Measurements from ENCODE around the gene KRTAP5-3.

The KRTAP5-3 gene

DNA sequence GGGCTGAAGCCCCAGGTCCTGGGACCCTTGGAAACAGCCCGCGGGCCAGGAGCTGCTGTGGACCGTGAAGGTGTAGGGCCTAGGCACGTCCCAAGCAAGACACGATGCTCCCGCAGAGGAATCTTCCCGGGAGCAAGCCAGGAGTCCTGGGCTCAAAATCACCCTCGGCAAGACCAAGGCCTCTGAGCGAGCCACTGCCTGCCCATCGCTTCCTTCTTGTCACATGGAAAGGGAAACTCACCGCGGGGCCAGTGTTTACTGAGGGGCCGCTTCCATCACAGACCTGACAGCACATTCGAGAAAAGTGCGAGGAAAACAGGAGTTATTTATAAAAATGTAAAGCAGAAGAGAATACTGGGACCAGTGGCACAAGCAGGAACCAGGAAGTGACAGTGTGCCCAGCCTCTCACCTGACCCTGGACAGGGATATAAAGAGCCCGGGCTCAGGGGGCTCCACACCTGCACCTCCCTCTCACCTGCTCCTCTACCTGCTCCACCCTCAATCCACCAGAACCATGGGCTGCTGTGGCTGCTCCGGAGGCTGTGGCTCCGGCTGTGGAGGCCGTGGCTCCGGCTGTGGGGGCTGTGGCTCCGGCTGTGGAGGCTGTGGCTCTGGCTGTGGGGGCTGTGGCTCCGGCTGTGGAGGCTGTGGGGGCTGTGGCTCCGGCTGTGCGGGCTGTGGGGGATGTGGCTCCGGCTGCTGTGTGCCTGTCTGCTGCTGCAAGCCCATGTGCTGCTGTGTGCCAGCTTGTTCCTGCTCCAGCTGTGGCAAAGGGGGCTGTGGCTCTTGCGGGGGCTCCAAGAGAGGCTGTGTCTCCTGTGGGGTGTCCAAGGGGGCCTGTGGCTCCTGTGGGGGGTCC is 21.3 kb upstream of the KRTAP5-3 start, which contains the start of gene KRTAP5-5:
KRTAP5-5 (plus strand) TSS at position 450 of the 860 bp plus-strand sequence; CDS start at position 516, 66 bp downstream.
- TF ChIP-seq RAD21 (IDR thresholded peaks at IDR 0.05; ENCODE audit: low read depth) = no peak

DNA sequence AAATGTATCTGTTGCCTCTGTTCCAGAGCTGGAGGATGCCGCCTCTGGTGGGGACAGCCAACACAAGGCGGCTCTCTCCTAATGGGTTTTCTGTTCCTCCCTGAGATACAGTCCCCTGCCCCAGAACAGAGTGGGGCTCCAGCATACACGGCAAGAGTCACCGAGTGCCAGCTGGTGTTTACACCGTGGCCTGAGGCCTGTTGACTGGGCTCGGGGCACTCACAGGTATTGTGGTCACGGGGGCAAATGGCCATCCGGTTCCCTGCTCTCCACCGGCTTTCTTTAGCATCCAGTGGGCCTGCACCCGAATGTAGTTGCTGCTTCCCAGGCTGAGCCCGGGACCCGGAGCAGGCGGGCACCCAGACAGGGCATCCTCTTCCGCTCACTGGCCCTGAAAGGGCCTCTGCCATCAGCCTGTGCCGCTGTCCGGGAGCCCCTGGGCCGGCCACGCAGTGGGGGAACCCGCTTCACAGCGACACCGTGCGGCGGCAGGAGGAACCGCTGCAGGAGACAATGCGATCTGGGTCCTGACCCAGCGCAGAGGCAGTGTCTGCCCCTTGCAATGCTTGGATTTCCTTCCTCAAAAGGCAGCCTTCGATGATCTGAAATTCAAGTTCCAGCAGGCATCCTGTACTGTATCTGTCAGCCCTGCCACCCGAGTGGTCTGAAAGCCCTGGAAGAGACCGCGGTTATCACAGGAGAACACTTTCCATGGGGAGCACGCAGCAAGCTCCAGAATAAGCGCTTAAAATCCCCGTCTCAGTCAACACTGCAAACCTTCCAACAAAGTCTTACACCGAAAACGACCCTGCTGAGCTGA is 20.5 kb upstream of the KRTAP5-3 start:
- no peak for TF ChIP-seq EGR1 (IDR thresholded peaks at IDR 0.05)
- TF ChIP-seq CREB1 (IDR thresholded peaks at IDR 0.05; ENCODE audit: low read depth) = no peak
- peak; percentile 65 for TF ChIP-seq RAD21 (IDR thresholded peaks at IDR 0.05; ENCODE audit: low read depth)
- no peak for TF ChIP-seq YY1 (IDR thresholded peaks at IDR 0.05; ENCODE audit: low read depth)
- TF ChIP-seq, protein P1, sequence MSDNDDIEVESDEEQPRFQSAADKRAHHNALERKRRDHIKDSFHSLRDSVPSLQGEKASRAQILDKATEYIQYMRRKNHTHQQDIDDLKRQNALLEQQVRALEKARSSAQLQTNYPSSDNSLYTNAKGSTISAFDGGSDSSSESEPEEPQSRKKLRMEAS (IDR thresholded peaks at IDR 0.05) = no peak
- TF ChIP-seq TEAD4 (IDR thresholded peaks at IDR 0.05) = no peak
- TF ChIP-seq EP300 (IDR thresholded peaks at IDR 0.05; ENCODE audit: borderline replicate concordance) = no peak
- no peak for TF ChIP-seq FOXM1 (IDR thresholded peaks at IDR 0.05; ENCODE audit: borderline replicate concordance, low read depth)

DNA sequence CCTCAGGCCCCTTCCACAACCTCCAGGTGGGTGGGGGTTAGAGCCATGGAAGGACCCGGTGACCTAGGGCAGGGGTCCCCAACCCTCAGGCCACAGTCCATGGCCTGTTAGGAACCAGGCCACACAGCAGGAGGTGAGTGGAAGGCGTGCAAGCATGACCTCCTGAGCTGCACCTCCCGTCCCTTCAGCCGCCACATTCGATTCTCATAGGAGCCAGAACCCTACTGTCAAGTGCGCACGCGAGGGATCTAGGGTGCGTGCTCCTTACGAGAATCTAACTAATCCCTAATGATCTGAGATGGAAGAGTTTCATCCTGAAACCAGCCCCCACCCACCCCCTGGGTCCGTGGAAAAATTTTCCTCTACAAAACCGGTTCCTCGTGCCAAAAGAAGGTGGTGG is 17.3 kb upstream of the KRTAP5-3 start:
- TF ChIP-seq TCF12 (IDR thresholded peaks at IDR 0.05; ENCODE audit: low read depth) (no peak), ZBTB7A (IDR thresholded peaks at IDR 0.05; ENCODE audit: low read depth) (no peak), TAF1 (IDR thresholded peaks at IDR 0.05; ENCODE audit: low read depth) (no peak), NFIC (IDR thresholded peaks at IDR 0.05) (no peak), CREB1 (IDR thresholded peaks at IDR 0.05; ENCODE audit: low read depth) (no peak), CEBPB (IDR thresholded peaks at IDR 0.05) (no peak), EP300 (IDR thresholded peaks at IDR 0.05; ENCODE audit: borderline replicate concordance) (no peak), YY1 (IDR thresholded peaks at IDR 0.05; ENCODE audit: low read depth) (no peak), TEAD4 (IDR thresholded peaks at IDR 0.05) (no peak), EGR1 (IDR thresholded peaks at IDR 0.05) (no peak), RAD21 (IDR thresholded peaks at IDR 0.05; ENCODE audit: low read depth) (no peak), FOXM1 (IDR thresholded peaks at IDR 0.05; ENCODE audit: borderline replicate concordance, low read depth) (no peak)
- TF ChIP-seq, protein P2, sequence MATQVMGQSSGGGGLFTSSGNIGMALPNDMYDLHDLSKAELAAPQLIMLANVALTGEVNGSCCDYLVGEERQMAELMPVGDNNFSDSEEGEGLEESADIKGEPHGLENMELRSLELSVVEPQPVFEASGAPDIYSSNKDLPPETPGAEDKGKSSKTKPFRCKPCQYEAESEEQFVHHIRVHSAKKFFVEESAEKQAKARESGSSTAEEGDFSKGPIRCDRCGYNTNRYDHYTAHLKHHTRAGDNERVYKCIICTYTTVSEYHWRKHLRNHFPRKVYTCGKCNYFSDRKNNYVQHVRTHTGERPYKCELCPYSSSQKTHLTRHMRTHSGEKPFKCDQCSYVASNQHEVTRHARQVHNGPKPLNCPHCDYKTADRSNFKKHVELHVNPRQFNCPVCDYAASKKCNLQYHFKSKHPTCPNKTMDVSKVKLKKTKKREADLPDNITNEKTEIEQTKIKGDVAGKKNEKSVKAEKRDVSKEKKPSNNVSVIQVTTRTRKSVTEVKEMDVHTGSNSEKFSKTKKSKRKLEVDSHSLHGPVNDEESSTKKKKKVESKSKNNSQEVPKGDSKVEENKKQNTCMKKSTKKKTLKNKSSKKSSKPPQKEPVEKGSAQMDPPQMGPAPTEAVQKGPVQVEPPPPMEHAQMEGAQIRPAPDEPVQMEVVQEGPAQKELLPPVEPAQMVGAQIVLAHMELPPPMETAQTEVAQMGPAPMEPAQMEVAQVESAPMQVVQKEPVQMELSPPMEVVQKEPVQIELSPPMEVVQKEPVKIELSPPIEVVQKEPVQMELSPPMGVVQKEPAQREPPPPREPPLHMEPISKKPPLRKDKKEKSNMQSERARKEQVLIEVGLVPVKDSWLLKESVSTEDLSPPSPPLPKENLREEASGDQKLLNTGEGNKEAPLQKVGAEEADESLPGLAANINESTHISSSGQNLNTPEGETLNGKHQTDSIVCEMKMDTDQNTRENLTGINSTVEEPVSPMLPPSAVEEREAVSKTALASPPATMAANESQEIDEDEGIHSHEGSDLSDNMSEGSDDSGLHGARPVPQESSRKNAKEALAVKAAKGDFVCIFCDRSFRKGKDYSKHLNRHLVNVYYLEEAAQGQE (IDR thresholded peaks at IDR 0.05; ENCODE audit: low read depth) = no peak
- TF ChIP-seq, protein P1 (IDR thresholded peaks at IDR 0.05) = no peak
- TF ChIP-seq, protein P3, sequence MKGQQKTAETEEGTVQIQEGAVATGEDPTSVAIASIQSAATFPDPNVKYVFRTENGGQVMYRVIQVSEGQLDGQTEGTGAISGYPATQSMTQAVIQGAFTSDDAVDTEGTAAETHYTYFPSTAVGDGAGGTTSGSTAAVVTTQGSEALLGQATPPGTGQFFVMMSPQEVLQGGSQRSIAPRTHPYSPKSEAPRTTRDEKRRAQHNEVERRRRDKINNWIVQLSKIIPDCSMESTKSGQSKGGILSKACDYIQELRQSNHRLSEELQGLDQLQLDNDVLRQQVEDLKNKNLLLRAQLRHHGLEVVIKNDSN (IDR thresholded peaks at IDR 0.05) = no peak

DNA sequence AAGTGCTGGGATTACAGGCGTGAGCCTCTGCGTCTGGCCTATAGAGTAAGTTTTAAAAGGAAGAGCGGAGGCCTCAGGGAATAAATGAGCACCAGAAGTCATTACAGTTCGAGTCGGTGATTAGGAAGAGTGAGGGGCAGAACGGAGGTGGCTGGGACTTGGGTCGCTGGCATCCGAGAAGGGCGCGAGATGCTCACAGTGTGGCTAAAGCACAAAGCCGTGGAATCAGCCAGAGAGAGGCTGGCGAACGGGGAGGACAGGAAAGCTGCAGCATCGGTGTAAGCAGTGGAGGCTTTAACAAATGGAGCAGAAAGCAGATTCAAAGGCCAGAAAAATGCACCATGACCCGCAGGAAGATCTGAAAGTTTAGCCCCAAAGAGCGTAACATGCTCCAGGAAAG is 16.4 kb upstream of the KRTAP5-3 start:
- TF ChIP-seq EGR1 (IDR thresholded peaks at IDR 0.05) = no peak
- TF ChIP-seq, protein P1 (IDR thresholded peaks at IDR 0.05) = no peak
- no peak for TF ChIP-seq NFIC (IDR thresholded peaks at IDR 0.05)
- TF ChIP-seq, protein P3 (IDR thresholded peaks at IDR 0.05) = no peak
- TF ChIP-seq FOXM1 (IDR thresholded peaks at IDR 0.05; ENCODE audit: borderline replicate concordance, low read depth) = no peak
- TF ChIP-seq TAF1 (IDR thresholded peaks at IDR 0.05; ENCODE audit: low read depth) = no peak
- no peak for TF ChIP-seq CEBPB (IDR thresholded peaks at IDR 0.05)
- no peak for TF ChIP-seq ZBTB7A (IDR thresholded peaks at IDR 0.05; ENCODE audit: low read depth)
- no peak for TF ChIP-seq EP300 (IDR thresholded peaks at IDR 0.05; ENCODE audit: borderline replicate concordance)
- no peak for TF ChIP-seq TCF12 (IDR thresholded peaks at IDR 0.05; ENCODE audit: low read depth)
- TF ChIP-seq, protein P2 (IDR thresholded peaks at IDR 0.05; ENCODE audit: low read depth) = no peak
- no peak for TF ChIP-seq TEAD4 (IDR thresholded peaks at IDR 0.05)
- no peak for TF ChIP-seq YY1 (IDR thresholded peaks at IDR 0.05; ENCODE audit: low read depth)

DNA sequence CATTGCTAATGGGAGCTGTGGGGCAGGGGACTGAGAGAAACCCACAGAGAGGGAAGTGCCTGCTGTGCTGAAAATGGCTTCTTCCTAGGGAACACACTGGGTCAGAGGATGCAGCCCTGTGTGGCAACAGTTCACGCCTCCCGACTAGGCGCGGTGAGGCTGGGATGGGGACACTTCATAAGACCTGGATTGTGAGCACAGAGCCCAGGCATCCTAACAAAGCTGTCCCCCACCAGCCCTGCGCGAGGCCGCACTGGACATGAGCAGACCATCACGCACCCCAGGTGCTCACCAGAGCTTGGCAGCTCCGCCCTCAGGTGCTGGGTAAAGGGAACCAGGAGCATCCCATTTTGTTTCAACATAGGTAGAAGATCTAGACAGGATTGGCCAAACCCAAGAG is 15.5 kb upstream of the KRTAP5-3 start:
- TF ChIP-seq TAF1 (IDR thresholded peaks at IDR 0.05; ENCODE audit: low read depth) (no peak), FOXM1 (IDR thresholded peaks at IDR 0.05; ENCODE audit: borderline replicate concordance, low read depth) (no peak), EGR1 (IDR thresholded peaks at IDR 0.05) (no peak), TEAD4 (IDR thresholded peaks at IDR 0.05) (no peak), EP300 (IDR thresholded peaks at IDR 0.05; ENCODE audit: borderline replicate concordance) (no peak), NFIC (IDR thresholded peaks at IDR 0.05) (no peak), RAD21 (IDR thresholded peaks at IDR 0.05; ENCODE audit: low read depth) (no peak), CEBPB (IDR thresholded peaks at IDR 0.05) (no peak)
- TF ChIP-seq, protein P3 (IDR thresholded peaks at IDR 0.05) = no peak
- TF ChIP-seq, protein P2 (IDR thresholded peaks at IDR 0.05; ENCODE audit: low read depth) = no peak
